Erythroblast (primary cell): ENCODE measurements around the gene DPYSL3.

ENCODE experiments used
- GATA1 ChIP-seq: IDR thresholded peaks from 2 replicates; pipeline ENCODE4 v1.6.1; 2011; ENCODE audit warnings: low read depth, mild to moderate bottlenecking, control low read depth, low read length, moderate library complexity
- POLR2A ChIP-seq: IDR thresholded peaks from 2 replicates; pipeline ENCODE4 v1.6.1; 2011; ENCODE audit warnings: mild to moderate bottlenecking, low read length

- TF ChIP-seq POLR2A, result no peak
- no peak for TF ChIP-seq GATA1
Observed at GRCh38 chr5:147520450-147520849, 10.6 kb upstream of the DPYSL3 start.
